Activated CD8-positive, alpha-beta T cell treated with anti-CD3 and anti-CD28 coated beads for 36 hours (primary cell): ENCODE data around the gene KCNIP3. TPM values are rescaled to one million over a fixed set of nuclear protein-coding genes. Genes with fewer than 3 reads are reported as not detected.

Experiments used
- ATAC-seq: fragments of 200-7000 bp; cut with Tn5 transposase; one replicate; pipeline ENCODE4 v1.10.0; 2021; ENCODE audit warnings: mild to moderate bottlenecking, moderate library complexity
- CTCF ChIA-PET: fragments of 350-600 bp; sonication (Branson Sonifier 250); formaldehyde crosslinking; loops from one replicate; lab custom pipeline; 2021; ENCODE audit warnings: antibody characterized with exemption; lab: Charles Lee
- POLR2A ChIA-PET: fragments of 350-600 bp; sonication (Branson Sonifier 250); formaldehyde crosslinking; loops from one replicate; lab custom pipeline; 2021; ENCODE audit warnings: antibody characterized with exemption; lab: Charles Lee
- DNase-seq: peaks from one replicate; pipeline ENCODE4 v3.0.0-alpha.2; 2020
- H3K27ac Mint-ChIP-seq: one replicate; pipeline ENCODE4 v1.8.0; 2021; ENCODE audit warnings: mild to moderate bottlenecking, mixed read lengths
- H3K27me3 Mint-ChIP-seq: one replicate; pipeline ENCODE4 v1.8.0; 2021; ENCODE audit warnings: mixed read lengths
- H3K36me3 Mint-ChIP-seq: one replicate; pipeline ENCODE4 v1.8.0; 2021; ENCODE audit warnings: low read depth, mixed read lengths
- H3K4me1 Mint-ChIP-seq: one replicate; pipeline ENCODE4 v1.8.0; 2021; ENCODE audit warnings: low read depth, mixed read lengths
- H3K4me3 Mint-ChIP-seq: one replicate; pipeline ENCODE4 v1.8.0; 2021; ENCODE audit warnings: mild to moderate bottlenecking, moderate library complexity, mixed read lengths
- H3K9me3 Mint-ChIP-seq: one replicate; pipeline ENCODE4 v1.8.0; 2021; ENCODE audit warnings: mixed read lengths
- intact Hi-C: fragments of 100-400 bp; cut with micrococcal nuclease; formaldehyde crosslinking; loops from one replicate; pipeline ENCODE4 v1.10.0; 2022
- total RNA-seq, 2 experiments: library from RNA; stranded (reverse); gene quantifications; one replicate each; pipeline ENCODE4 v1.2.3, GENCODE V29; 2021
- TF ChIP-seq, protein P1 (sequence below): fragments of 200-600 bp; IDR thresholded peaks from one replicate; pipeline ENCODE4 v1.8.0; 2022; ENCODE audit warnings: antibody characterized with exemption, mild to moderate bottlenecking

The KCNIP3 gene
- total RNA-seq, 2 experiments from 2014 or later = not detected

DNA sequence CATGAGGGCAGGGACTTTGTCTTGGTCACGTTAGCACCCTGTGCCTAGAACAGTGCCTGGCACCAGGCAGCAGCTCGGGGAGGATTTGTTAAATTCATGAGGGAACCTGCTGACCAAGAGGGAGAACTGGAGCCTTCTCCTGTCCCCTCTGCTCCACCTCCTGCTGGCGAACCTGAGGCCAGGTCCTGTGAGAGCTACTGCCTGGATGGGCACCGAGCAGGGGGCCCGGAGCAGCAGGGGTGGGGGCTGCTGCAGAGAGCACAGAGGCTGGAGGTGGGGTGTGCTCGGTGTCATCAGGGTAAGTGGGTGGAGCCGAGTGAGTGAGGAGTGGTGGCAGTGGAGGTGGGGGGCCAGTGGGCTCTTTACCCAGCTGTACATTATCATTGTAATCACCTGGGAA lies 53.2 kb downstream of the KCNIP3 start:
- no peak for DNase-seq
- no peak overlapping the region for H3K4me3 Mint-ChIP-seq
- ChIA-PET POLR2A (no interaction called here), CTCF (interaction anchor here (0.6 kb wide), 1 partner anchor 39 kb away, joined by 3 read pairs; no protein-coding TSS in a partner anchor)
- H3K36me3 Mint-ChIP-seq = no peaks in the 10 kb centered on the region
- no peaks in the 10 kb centered on the region for H3K9me3 Mint-ChIP-seq
- no peak for ATAC-seq
- H3K27me3 Mint-ChIP-seq = peaks cover 6% of the 10 kb centered on the region
- H3K4me1 Mint-ChIP-seq = no peaks in the 10 kb centered on the region
- TF ChIP-seq, protein P1, sequence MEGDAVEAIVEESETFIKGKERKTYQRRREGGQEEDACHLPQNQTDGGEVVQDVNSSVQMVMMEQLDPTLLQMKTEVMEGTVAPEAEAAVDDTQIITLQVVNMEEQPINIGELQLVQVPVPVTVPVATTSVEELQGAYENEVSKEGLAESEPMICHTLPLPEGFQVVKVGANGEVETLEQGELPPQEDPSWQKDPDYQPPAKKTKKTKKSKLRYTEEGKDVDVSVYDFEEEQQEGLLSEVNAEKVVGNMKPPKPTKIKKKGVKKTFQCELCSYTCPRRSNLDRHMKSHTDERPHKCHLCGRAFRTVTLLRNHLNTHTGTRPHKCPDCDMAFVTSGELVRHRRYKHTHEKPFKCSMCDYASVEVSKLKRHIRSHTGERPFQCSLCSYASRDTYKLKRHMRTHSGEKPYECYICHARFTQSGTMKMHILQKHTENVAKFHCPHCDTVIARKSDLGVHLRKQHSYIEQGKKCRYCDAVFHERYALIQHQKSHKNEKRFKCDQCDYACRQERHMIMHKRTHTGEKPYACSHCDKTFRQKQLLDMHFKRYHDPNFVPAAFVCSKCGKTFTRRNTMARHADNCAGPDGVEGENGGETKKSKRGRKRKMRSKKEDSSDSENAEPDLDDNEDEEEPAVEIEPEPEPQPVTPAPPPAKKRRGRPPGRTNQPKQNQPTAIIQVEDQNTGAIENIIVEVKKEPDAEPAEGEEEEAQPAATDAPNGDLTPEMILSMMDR = no peak
- intact Hi-C loops = no loop called here
- H3K27ac Mint-ChIP-seq = no peak overlapping the region

DNA sequence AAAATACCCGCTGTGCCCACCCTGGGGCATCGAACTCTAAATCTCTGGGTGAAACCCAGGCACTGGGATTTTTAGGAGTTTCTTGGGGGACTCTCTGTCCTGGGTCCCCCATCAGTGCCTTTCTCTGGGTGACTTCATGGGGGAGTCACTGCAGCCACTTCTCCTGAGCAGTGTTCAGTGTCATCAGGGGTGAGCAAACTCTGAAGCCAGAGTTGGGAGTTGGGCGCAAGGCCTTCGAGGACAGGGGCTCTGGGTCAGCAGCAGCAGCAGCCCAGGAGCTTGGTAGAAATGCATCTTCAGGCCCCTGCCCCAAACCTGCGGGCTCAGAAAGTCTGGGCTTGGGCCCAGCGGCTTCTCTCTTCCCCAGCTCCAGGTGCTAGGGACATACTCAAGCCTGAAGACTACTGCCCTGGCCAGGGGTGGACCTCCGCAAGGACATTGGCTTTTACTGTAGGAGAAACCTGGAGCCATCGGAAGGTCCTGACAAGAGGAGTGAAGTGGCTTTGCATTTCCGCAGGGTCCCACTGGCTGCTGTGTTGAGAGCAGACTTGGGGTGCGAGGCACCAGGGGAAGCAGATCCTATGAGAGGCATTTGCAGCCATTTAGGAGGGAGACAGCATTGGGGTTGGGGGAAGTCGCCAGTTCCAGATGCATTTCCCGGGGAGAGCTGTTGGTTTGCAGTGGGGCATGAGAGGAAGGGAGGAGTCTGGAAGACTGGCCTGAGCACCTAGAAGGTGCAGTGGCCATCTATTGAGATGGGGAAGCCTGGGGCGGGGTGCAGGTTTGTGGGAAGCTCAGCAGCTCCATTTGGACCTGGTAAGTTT lies 53.8 kb downstream of the KCNIP3 start:
- POLR2A ChIA-PET = no interaction called here
- no peaks in the 10 kb centered on the region for H3K4me1 Mint-ChIP-seq
- H3K27me3 Mint-ChIP-seq = peaks cover 6% of the 10 kb centered on the region
- intact Hi-C loops = no loop called here
- DNase-seq (no peak), ATAC-seq (no peak)
- TF ChIP-seq, protein P1 = no peak
- no peaks in the 10 kb centered on the region for H3K9me3 Mint-ChIP-seq
- CTCF ChIA-PET = no interaction called here
- no peaks in the 10 kb centered on the region for H3K36me3 Mint-ChIP-seq
- no peak overlapping the region for H3K4me3 Mint-ChIP-seq
- no peak overlapping the region for H3K27ac Mint-ChIP-seq

DNA sequence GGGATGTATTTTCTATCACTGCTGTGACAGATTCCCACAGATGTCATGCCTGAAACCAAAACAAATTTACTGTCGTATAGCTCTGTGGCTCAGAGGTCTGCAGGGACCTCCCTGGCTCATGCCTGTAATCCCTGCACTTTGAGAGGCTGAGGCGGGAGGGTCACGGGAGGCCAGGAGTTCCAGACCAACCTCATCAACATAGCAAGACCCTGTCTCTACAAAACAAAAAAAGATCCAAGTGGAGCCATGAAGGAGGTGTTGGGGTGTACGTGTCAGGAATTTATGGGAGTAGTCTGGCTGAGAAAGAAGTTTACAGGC lies 54.4 kb downstream of the KCNIP3 start:
- H3K27me3 Mint-ChIP-seq = peaks cover 6% of the 10 kb centered on the region
- H3K4me3 Mint-ChIP-seq = no peak overlapping the region
- intact Hi-C loops = no loop called here
- TF ChIP-seq, protein P1 = no peak
- H3K36me3 Mint-ChIP-seq = no peaks in the 10 kb centered on the region
- DNase-seq (no peak), ATAC-seq (no peak)
- CTCF ChIA-PET = no interaction called here
- POLR2A ChIA-PET = no interaction called here
- H3K9me3 Mint-ChIP-seq = no peaks in the 10 kb centered on the region
- H3K4me1 Mint-ChIP-seq = no peaks in the 10 kb centered on the region
- H3K27ac Mint-ChIP-seq = no peak overlapping the region

DNA sequence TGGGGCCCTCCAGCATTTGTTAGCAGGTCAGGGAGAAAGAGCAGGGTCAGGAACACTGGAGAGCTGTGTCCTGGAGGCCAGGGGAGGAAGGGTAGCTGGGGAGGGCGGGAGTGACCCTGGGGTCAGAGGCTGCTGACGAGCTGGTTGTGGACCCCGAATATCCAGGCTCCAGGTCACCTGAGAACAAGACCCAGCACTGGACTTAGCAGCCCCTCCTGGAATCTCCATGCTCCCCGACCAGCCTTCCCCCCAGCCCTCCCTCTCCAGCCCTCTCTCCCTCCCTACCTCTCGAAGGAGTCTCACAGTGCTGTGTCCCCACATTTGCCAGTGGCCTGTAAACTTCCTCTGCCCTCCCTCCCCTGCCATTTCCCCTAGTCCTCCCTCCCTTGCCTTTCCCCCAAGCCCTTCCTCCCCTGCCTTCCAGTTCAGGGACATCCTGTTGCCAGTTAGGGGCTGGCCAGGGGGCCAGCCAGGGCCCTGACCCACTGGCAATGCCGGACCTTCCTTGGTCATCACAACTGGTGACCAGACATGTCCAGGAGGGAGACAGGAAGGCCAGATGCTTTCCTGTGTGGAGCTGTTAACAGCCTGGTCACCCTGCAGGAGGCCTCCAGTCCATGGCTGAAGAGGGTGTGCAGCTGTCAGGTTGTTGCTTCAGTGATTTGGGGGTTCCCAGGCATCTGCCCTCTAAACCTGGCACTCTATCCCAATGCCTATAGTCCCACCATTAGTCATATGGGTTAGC lies 55.3 kb downstream of the KCNIP3 start:
- no peaks in the 10 kb centered on the region for H3K4me1 Mint-ChIP-seq
- ChIA-PET POLR2A (no interaction called here), CTCF (no interaction called here)
- DNase-seq (no peak), ATAC-seq (no peak)
- intact Hi-C loops = no loop called here
- H3K9me3 Mint-ChIP-seq = no peaks in the 10 kb centered on the region
- TF ChIP-seq, protein P1 = no peak
- H3K27ac Mint-ChIP-seq = no peak overlapping the region
- H3K4me3 Mint-ChIP-seq = no peak overlapping the region
- H3K27me3 Mint-ChIP-seq = peaks cover 6% of the 10 kb centered on the region
- H3K36me3 Mint-ChIP-seq = no peaks in the 10 kb centered on the region

DNA sequence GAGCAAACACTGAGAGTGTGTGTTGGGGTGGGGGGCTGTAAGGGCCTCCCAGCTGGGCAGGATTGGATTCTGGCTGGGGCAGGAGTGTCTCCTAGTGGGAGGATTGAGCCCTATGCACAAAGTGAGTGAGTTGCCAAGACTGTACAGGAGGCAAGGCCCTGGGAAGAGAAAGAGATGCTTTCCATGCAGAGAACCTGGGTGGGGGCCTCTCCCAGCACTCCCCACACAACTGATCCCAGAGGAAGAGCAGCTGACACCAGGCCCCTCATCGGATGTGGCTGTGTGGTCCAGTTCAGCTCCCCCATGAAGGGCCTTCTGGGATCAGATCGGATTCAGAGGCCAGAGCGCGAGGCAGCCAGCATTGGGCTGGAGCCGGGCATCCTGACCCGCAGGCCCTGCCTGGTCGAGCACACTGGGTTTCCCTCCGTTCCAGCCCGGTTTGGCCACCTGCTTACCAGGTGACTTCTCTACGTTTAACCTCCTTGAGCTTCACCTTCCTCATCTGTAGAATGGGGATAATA lies 56.0 kb downstream of the KCNIP3 start:
- Mint-ChIP-seq H3K27me3 (peaks cover 3% of the 10 kb centered on the region), H3K36me3 (no peaks in the 10 kb centered on the region), H3K4me1 (no peaks in the 10 kb centered on the region), H3K27ac (no peak overlapping the region), H3K9me3 (no peaks in the 10 kb centered on the region), H3K4me3 (no peak overlapping the region)
- TF ChIP-seq, protein P1 = no peak
- intact Hi-C loops = no loop called here
- no peak for DNase-seq
- no peak for ATAC-seq
- ChIA-PET POLR2A (no interaction called here), CTCF (no interaction called here)
